ENCODE measurements around the gene RASGEF1C.

DNA sequence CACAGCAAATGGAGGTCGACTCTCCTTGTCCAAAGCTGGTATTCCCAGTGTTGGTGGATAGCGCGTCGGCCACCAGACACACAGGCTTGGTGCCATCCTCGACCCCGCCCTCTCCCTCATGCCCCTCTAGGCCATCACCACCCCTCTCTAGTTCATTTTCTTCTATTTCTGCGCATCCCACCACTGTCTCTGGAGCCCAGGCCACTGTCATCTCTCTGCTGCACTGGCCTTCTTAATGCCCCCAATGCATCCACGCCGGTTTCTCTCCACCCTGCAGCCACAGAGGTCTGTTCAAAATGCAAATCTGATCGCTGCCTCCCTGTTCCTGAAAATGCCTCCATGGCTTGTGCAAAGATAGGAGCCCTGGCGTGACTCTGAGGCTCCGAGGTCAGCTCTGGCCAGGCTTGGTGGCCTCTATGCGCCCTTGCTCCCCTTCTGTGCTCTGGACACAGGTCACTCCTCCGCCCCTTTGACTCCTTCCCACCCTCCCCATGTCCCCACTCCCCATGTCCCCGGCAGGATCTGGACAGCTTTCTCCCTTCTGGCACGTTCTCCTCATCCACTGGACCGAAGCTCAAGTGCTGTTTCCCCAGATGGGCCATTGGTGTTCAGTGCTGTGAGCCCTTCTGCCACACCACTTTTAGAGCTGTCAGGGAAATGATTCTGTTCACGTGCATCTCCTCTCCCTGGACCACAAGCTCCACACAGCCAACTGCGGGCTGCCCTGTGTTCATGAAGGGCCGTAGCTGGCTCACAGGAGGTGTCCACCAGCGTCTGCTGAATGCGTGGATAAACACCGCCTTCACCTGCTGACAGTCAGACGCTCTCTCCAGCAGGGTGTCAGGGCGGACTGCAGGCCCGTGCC lies 77.9 kb downstream of the RASGEF1C start:
- no peak for TF ChIP-seq KDM1A (IDR thresholded peaks at IDR 0.05; ENCODE audit: borderline replicate concordance)
- no peak for TF ChIP-seq NFYA (IDR thresholded peaks at IDR 0.05; ENCODE audit: borderline replicate concordance, low read depth, low read length)
- TF ChIP-seq MYC (IDR thresholded peaks at IDR 0.05; ENCODE audit: insufficient read depth, insufficient read length, insufficient replicate concordance, low read length, severe bottlenecking) = no peak
- no peak for TF ChIP-seq SMC3 (IDR thresholded peaks at IDR 0.05; ENCODE audit: borderline replicate concordance, low read length)
- TF ChIP-seq YY1 (IDR thresholded peaks at IDR 0.05; ENCODE audit: low read depth, low read length) = no peak

Measured in GM12878 (cell line).